Stimulated activated CD8-positive, alpha-beta memory T cell treated with anti-CD3 and anti-CD28 coated beads, Interleukin-4, amount 100 ng/mL, for 24 hours (primary cell): Measurements from ENCODE around the gene WDR35.

ENCODE experiments used
- DNase-seq: peaks from one replicate; pipeline ENCODE4 v3.0.0-alpha.2; 2020; ENCODE audit warnings: low read depth

WDR35 gene

DNA sequence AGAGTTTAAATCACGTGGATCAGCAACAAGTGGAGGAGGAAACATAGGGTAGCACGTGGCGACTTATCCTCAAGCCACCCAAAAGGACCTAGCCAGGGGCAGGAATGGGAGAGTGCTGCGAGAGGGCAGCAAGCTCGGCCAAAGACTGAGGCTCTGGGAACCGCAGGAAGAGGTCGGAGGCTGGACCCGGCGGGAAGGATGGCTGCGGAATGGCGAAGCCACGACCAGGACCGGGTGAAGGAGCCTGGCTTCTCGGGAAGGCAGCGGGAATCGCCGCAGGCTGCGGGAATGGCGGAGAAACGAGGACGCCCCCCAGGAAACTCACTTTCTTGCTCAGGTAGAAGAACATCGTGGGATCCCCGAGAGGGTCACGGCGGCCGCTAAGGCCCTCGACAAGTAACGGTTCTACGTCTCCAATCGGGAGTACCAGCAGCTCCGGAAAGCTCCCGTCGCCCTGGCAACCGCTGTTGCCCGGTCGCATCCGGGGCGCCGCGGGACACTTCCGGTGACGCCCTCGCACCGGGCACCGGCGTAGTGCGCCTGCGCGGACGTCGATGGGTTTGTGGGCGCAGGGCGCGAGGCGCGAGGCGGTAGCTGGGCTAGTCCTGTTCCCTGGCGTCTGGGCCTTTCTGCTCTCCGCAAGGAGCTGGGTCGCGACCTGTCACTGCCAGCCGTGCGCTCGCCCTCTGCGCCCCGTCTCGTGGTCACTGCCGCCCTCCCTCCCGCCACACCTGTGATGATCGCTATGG, at the start of gene WDR35:
TSS of gene WDR35 (minus strand) at position 439 of the 749 bp plus-strand sequence. CDS start at position 349, 90 bp downstream.
- DNase-seq, result peak; percentile 89

DNA sequence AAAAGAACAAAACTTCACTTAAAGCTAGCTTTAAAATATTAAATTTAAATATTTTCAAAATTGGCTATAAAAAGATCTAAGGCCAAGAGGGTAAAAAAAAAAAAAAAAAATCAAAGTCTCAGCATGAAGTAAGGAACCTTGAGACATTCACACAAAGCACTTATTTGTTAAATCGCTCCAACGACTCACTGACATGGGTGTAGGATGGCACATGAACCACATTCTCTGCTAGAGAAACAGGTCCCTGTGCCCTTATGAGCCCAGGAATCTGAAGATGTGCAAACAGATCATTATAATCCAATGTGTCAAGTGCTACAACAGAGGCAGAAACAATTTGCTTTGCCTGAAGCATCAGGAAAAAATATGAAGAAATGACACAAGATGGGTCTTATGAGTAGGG, 47.8 kb upstream of the WDR35 start:
- DNase-seq, result no peak

DNA sequence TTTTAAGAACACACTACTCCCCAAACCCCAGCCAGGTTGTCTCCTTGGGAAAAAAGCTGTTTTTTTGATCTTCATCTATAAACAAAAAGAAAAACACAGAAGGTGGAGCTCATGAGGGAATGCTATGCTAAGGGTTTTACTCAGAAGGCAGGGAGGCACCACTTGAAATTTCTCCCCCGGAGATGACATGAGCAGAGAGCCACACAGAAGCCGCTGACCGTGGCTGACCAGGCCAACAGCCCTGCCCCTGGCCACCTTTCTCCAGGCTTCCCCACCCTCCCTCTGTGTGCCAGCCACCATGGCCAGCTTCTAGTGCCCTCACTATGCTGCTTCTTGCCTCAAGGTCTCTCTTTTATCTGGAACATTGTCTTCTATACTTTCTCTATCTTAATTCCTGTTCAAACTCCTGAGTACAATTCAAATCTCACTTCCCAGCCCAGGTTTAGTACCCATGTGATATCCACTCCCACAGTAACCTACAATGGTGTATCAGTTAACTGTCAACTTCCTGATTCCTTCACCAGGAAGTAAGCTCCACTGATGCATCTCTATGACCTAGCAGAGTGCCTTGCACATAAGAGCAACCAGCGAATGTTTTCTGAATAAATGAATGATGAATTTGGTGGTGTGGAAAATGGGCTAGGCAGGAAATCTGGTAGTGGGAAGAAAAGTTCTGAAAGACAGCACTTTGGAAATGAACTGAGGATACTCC, 46.2 kb upstream of the WDR35 start:
- DNase-seq, result no peak

DNA sequence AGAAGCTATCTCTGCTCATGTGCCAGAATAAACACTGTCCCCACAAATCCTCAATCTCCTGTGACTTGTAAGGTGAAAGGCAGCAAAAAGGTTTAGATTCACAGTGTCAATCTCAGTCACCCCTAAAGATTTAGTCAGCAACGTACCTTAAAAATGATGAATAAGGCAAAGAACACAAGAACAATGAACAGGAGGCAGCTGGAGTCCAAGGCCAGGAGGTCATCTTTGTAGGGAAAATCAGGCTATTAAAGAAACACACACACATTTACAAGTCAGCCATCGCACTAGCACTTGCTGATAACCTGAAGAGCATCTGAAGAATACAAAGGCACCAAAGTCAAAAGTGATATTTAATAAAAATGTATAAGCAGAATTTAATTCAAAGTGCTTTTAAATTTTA, 44.9 kb upstream of the WDR35 start:
- no peak for DNase-seq

DNA sequence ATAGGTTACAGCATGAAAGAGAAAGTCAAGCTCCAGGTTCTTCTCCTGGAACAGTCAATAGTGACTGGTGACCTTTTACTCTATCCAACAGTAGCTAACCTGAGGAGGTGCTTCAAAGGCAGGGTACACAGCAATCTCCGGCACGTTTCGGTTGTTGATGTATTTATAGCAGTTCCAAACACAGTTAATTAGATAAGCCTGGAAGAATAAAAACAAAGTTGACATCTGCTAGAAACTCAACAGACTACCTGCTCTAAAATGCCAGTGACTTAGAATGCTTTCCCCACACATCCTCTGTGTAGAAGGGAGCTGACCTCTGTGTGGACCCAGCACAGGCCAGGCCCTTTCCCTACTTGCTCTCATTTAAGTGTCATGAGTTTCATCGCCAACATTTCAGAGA, 44.3 kb upstream of the WDR35 start:
- no peak for DNase-seq

DNA sequence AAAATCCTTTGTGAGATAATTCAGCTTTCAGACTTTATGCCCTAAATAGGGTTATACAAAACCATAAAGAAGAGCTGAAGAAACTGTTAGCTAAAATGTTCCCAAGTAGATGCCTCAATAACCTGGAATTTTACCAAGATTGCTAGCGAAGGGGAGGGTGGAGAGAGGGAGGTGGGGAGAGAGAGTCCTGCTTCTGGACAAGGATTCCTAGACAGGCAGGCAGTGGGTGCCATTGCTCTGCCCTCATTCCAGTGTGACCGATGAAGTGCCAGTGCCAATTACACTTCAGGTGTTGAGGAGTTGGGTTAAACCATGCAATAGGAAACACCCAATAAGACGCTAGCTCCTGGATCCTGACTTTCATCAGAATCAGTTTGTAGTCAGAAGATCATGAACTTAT, 43.4 kb upstream of the WDR35 start:
- DNase-seq, result no peak

DNA sequence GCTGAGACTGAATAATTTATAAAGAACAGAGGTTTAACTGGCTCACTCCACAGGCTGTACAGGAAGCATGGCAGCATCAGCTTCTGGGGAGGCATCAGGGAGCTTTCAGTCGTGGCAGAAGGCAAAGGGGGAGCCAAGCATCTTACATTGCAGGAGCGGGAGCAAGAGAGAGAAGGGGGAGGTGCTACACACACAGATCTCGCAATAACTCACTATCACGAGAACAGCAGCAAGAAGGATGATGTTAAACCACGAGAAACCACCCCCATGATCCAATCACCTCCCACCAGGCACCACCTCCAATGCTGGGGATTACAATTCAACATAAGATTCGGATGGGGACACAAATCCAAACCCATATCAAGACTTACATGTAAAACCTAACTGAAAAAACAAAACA, 40.3 kb upstream of the WDR35 start:
- no peak for DNase-seq

DNA sequence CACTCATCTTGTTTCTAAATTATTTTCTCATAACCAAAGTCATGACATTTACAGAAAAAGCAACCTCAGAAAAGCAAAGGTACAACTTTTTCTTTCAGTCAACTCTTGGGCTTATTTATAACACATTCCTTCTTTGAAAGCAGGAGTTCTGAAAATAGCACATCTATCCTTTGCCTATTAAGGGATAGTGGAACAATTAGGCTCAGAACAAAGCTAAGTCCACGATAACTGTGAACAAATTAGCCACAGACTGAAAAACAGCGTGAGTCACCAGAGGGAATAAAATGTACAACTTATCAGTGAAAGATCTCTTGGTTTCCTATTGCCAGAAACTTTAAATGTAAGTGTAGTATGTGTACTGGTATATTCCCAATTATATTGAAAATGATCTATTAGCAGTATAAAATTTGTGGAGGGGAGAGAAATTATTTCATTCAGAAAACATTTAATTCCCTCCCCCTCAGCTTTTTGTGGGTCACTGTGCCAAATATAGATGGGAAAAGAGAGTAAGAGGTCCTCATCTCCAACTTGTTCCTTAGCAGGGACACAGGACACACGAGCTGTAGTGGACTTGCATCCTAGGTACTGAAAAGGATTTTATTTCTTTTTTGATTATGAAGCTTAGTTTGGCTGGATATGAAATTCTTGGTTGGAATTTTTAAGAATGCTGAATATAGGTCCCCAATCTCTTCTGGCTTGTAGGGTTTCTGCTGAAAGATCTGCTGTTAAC, 38.0 kb upstream of the WDR35 start:
- DNase-seq, result no peak

DNA sequence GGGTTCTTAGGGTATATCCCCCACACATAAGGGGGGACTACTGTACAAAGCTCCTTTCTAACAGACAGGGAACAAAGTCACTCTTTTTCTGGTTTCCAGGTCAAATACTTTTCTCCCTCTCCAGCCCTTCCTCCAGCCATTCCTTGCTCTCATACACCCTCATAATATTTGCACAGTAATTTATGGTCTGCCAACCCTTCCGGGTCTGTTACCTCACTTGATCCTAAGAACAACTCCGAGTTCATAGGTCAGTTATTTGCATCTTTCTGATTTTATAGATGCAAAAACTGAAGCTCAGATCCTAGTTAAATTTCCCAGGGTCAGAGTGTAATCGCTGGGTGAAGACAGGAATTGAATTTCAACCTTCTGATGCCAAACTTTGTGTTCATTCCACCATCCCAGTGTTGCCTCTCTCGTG, 37.4 kb upstream of the WDR35 start:
- DNase-seq, result no peak

DNA sequence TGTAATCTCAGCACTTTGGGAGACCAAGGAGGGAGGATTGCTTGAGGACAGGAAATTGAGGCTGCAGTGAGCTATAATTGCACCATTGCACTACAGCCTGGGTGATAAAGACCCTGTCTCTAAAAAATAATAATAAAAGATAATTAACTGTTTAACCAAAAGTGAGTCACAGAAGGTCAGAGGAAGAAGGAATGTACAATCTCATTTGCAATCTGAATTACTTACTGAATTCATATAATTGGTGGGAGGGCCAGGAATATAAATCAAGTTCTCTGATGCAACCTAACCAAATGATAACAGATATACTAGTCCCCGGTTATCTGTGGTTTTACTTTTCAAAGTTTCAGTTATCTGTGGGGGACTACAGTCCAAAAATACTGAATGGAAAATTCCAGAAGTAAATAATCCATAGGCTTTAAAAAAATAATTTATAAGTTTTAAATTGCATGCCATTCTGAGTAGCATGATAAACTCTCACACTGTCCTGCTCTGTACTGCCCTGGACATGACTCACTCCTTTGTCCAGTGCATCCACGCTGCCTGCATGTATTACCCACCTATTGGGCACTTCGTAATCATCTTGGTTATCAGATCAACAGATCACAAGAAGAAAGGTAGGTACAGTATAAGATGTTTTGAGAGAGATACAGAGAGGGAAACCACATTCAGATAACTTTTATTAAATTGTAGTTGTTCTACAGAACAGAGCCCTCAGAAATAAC, 35.3 kb upstream of the WDR35 start:
- no peak for DNase-seq

DNA sequence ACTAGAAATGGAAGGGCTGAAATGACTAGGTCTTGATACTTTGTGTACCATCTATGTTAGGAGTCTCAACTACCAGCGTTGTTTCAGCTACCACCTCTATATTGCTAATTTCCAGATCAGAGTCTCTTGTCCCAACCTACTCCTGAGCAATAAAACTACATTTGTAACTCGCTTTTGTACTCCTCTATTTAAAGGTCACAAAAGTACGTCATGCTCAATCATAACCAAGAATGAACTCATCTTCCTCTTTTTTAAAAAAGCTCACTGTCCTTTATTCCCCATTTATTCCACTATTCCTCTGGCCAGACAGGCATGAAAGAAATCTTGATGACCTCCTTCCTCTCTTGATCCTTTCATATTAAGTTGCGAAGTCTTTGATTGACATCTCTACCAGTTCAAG, 33.8 kb upstream of the WDR35 start:
- no peak for DNase-seq

DNA sequence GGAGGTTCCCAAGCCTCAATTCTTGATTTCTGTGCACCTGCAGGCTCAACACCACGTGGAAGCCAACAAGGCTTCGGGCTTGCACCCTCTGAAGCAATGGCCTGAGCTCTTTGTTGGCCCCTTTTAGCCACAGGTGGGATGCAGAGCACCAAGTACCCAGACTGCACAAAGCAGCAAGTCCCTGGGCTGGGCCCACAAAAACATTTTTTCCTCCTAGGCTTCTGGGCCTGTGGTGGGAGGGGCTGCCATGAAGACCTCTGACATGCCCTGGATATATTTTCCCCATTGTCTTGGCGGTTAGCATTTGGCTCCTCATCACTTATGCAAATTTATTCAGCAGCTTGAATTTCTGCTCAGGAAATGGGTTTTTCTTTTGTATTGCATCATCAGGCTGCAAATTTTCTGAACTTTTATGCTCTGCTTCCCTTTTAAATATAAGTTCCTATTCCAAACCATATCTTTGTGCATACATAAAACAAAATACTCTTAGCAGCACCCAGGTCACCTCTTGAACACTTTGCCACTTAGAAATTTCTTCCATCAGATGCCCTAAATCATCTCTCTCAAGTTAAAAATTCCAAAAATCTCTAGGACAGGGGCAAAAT, 31.6 kb upstream of the WDR35 start:
- DNase-seq, result no peak

DNA sequence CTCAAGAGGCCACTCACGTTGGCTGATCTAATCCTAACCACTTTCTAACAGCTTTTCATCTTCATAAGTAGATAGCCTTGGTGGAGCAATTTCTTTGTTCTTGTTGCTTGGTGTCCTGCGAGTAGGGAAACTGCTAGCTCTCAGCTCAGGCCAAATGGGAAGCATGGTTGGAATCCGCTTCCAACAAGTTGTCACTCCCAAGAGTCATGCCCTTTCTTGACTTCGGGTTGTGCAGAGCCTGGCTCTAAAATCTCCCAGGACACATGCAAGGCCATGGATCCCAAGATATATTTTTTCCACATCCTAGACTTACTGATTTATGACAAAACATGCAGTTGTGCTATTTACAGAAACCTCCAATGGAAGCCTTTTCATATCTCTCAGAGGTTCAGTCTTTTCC, 29.8 kb upstream of the WDR35 start:
- DNase-seq, result no peak

DNA sequence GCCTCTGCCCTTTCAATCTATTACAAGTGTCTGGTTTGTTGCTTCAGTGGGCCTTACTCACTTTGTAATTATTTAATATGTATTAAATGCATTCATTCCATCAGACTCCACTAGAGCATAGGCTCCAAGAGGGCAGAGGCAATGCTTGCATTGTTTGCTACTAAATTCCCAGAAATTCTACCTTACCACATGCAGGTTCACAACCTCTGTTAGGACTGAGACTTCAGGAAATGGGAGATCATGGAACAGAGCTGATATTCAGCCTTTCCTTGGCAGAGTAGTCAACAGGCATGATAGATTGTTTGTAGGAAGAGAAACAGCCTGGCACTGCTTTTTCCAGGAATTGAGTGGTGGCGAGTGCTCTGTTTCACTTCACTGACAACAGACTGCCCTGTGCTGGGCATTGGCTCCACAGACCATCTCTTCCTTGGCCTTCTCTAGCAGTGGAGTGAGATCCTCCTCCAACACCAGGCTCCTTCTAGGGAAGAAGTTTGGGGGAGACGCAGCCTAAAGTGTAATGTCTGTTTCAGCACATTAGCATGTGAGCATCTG, 28.8 kb upstream of the WDR35 start:
- DNase-seq, result no peak

DNA sequence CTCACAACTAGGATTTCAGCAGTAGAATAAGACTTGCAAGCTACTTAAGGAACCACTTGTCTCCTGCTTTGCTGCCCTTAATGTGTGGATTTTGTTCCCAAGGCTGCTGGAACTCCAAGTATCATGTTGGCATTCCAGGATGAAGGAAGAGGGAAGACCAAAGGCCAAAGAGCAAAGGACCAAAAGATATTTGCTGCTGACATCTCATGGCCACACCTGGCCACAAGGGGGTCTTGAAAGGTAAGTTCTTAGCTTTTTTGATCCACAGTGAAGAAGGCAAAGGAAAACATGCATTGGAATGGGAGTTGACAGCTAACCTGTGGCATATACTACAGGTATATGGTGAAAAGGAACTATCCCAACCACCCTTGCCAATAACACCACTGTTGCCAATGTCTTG, 26.4 kb upstream of the WDR35 start:
- DNase-seq, result no peak

DNA sequence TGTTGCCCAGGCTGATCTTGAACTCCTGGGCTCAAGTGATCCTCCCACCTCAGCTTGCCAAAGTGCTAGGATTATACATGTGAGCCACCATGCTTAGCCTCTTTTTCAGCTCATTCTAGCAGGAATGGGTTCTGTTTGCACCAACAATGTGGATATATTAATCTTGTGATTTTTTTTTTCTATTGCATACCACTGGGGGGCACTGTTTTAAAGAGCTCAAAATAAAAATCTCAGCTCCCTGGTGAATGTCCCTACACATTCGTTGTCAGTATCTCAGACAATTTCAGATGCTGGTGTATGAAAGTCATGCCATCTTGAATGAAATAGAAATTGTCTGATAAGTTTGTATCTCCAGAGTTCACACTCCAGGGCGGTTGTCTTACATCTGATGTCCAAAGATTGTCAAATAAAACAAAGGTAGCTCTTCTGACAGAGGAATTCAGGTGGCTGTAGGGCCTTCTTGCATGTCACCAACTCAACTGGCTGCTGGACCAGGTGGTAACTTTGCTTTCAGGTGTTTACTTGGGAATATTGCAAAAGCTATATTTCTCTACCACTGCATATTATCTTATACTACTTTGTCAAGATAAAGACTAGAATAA, 25.7 kb upstream of the WDR35 start:
- no peak for DNase-seq

DNA sequence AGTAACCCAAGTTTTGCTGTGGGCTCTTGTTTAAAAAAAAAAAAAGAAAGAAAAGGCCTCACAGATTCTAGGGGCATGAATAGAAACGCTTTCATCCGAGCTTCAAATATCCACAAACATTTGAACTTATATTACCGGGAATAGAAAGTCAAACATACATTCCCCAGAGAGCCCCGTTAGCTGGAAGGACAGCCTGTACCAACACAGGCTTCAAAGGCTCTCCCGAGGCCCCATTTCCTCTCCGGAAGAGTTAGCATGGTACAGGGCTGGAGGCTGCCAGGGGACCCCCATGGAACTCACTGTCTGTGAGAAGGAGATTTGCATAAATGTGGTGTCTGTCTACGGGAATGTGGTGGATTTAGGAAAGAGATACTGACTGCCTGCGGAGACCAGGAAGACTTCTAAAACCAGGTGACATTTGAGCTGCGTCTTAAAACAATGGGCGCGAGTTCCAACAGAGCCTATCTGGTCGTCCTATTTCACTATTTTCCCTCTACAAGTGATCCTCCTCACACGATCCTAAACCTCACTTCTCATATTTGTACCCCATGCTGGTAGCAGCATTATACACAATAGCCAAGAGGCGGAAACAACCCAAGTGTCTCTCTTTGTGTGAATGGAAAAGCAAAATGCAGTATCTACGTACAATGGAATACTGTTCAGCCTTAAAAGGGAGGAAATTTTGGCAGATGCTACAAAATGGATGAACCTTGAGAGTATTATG, 23.4 kb upstream of the WDR35 start:
- no peak for DNase-seq

DNA sequence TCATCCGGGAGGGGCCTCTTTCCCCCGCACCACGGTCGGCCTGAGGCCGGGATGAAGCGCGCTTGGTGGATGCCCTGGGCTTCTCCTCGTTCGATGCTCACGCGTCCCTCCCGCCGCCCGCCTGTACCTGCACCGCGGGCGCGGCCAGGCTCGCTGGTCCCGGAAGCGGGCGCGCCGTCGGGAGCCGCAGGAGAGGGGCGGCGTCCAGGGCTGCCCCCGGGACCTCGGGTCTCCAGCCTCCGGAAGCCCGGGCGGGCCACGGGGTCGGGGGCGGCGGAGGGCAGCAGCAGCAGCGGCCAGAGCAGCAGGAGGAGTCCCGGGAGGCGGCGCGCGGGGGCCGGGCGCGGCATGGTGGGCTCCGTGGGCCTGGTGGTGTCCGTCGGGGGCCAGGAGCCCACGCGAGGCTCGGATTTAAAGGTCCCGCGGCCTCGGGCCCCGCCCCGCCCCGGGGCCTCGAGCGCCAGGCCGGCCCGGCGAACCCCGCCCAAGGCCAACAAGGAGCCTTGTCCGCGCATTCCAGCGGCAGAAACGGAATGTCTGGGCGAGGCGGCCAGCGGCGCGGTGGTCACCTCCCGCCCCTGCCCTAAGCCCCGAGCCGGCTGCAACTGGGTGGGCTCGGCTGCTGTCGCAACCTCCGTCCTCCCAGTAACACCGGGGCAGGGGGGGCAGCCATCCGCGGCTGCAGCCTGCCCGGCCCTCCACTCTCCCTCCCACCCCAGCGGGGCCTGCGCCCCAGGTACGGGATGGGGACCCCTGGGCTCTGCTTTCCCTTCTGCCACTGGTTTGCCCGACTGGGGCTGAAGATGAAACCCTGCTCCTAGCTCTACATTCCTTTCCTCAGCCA, 22.6 kb upstream of the WDR35 start, which contains the start of gene MATN3:
TSS of gene MATN3 (minus strand) at position 387 of the 844 bp plus-strand sequence. CDS start at position 350, 37 bp downstream.
- DNase-seq, result no peak

DNA sequence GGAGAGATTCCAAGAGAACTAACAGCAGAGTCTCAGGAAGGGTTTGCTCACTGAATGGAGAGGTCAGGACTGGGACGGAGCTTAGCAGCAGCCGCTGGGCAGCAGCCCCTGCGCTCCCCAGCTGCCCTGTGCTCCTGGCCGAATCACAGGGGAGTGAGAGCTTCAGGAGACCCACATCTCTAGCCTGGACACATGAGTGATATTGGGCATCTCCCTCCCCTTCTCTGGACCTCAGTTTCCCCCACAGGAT, 22.1 kb upstream of the WDR35 start:
- no peak for DNase-seq
